ENCODE results near the gene ACTMAP.

ACTMAP gene

DNA sequence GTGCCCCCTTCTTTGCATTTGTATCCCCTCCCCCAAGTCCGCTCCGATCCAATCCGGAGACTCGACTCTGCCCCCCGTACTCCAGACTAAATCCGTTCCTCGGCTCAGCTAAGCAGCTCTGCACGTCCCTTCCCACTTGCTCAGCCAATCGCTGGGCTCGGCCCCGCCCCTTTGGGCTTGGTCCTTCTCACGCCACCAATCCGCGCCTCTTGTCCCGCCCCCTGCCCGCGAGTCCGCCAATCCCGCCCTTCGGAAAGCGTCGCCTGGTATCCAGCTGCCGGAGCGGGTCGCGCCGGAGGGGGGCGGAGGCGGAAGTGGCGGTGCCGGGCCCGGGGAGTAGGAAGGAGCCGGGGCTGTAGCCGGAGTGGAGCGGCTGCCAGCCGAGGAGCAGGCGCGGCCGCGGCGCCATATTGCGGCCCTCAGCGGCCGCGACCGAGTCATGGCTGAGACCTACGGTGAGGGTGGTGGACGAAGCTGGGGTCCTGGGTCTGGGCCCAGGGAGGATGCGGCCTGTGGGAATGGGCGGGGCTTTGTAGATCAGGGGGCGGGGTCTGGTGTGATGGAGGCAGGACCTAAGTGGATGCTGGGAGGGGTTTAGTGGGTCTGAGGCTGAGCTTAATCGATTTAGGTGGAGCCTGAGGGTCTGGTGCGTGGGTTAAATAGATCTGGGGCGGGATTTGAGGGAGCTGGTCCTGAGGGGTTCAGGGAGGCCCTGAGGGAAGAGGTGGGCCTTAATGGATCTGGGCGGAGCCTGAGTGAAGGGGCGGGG, 27.8 kb upstream of the ACTMAP start, which contains the start of gene RAB4B (continued):
- TF ChIP-seq, protein P1, sequence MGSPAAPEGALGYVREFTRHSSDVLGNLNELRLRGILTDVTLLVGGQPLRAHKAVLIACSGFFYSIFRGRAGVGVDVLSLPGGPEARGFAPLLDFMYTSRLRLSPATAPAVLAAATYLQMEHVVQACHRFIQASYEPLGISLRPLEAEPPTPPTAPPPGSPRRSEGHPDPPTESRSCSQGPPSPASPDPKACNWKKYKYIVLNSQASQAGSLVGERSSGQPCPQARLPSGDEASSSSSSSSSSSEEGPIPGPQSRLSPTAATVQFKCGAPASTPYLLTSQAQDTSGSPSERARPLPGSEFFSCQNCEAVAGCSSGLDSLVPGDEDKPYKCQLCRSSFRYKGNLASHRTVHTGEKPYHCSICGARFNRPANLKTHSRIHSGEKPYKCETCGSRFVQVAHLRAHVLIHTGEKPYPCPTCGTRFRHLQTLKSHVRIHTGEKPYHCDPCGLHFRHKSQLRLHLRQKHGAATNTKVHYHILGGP (tag by site-specific recombination; IDR thresholded peaks at IDR 0.05), result no peak
- TF ChIP-seq SP2 (tag by site-specific recombination; IDR thresholded peaks at IDR 0.05), result peak; percentile 100
- TF ChIP-seq, protein P2, sequence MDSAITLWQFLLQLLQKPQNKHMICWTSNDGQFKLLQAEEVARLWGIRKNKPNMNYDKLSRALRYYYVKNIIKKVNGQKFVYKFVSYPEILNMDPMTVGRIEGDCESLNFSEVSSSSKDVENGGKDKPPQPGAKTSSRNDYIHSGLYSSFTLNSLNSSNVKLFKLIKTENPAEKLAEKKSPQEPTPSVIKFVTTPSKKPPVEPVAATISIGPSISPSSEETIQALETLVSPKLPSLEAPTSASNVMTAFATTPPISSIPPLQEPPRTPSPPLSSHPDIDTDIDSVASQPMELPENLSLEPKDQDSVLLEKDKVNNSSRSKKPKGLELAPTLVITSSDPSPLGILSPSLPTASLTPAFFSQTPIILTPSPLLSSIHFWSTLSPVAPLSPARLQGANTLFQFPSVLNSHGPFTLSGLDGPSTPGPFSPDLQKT (IDR thresholded peaks at IDR 0.05; ENCODE audit: borderline replicate concordance, low read depth, low read length), result peak; percentile 45; the same call in 1 of the 2 replicates
- peak; percentile 74 for TF ChIP-seq ZNF76 (tag by site-specific recombination; IDR thresholded peaks at IDR 0.05; ENCODE audit: borderline replicate concordance, low read depth)
- TF ChIP-seq ZBTB17 (tag by site-specific recombination; IDR thresholded peaks at IDR 0.05), result peak; percentile 99
- peak; percentile 80 for TF ChIP-seq GLIS1 (tag by site-specific recombination; IDR thresholded peaks at IDR 0.05)
- TF ChIP-seq, protein P3, sequence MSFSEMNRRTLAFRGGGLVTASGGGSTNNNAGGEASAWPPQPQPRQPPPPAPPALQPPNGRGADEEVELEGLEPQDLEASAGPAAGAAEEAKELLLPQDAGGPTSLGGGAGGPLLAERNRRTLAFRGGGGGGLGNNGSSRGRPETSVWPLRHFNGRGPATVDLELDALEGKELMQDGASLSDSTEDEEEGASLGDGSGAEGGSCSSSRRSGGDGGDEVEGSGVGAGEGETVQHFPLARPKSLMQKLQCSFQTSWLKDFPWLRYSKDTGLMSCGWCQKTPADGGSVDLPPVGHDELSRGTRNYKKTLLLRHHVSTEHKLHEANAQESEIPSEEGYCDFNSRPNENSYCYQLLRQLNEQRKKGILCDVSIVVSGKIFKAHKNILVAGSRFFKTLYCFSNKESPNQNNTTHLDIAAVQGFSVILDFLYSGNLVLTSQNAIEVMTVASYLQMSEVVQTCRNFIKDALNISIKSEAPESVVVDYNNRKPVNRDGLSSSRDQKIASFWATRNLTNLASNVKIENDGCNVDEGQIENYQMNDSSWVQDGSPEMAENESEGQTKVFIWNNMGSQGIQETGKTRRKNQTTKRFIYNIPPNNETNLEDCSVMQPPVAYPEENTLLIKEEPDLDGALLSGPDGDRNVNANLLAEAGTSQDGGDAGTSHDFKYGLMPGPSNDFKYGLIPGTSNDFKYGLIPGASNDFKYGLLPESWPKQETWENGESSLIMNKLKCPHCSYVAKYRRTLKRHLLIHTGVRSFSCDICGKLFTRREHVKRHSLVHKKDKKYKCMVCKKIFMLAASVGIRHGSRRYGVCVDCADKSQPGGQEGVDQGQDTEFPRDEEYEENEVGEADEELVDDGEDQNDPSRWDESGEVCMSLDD (tag by site-specific recombination; IDR thresholded peaks at IDR 0.05), result peak; percentile 82
- TF ChIP-seq, protein P4, sequence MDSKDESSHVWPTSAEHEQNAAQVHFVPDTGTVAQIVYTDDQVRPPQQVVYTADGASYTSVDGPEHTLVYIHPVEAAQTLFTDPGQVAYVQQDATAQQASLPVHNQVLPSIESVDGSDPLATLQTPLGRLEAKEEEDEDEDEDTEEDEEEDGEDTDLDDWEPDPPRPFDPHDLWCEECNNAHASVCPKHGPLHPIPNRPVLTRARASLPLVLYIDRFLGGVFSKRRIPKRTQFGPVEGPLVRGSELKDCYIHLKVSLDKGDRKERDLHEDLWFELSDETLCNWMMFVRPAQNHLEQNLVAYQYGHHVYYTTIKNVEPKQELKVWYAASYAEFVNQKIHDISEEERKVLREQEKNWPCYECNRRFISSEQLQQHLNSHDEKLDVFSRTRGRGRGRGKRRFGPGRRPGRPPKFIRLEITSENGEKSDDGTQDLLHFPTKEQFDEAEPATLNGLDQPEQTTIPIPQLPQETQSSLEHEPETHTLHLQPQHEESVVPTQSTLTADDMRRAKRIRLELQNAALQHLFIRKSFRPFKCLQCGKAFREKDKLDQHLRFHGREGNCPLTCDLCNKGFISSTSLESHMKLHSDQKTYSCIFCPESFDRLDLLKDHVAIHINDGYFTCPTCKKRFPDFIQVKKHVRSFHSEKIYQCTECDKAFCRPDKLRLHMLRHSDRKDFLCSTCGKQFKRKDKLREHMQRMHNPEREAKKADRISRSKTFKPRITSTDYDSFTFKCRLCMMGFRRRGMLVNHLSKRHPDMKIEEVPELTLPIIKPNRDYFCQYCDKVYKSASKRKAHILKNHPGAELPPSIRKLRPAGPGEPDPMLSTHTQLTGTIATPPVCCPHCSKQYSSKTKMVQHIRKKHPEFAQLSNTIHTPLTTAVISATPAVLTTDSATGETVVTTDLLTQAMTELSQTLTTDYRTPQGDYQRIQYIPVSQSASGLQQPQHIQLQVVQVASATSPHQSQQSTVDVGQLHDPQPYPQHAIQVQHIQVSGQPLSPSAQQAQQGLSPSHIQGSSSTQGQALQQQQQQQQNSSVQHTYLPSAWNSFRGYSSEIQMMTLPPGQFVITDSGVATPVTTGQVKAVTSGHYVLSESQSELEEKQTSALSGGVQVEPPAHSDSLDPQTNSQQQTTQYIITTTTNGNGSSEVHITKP (tag by site-specific recombination; IDR thresholded peaks at IDR 0.05), result peak; percentile 44
- TF ChIP-seq ZNF785 (tag by site-specific recombination; IDR thresholded peaks at IDR 0.05), result 0 out of 2 replicates have a peak, but pooled peaks have one; percentile 49
- TF ChIP-seq, protein P5, sequence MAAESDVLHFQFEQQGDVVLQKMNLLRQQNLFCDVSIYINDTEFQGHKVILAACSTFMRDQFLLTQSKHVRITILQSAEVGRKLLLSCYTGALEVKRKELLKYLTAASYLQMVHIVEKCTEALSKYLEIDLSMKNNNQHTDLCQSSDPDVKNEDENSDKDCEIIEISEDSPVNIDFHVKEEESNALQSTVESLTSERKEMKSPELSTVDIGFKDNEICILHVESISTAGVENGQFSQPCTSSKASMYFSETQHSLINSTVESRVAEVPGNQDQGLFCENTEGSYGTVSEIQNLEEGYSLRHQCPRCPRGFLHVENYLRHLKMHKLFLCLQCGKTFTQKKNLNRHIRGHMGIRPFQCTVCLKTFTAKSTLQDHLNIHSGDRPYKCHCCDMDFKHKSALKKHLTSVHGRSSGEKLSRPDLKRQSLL (tag by site-specific recombination; IDR thresholded peaks at IDR 0.05), result peak; percentile 35; the same call in 1 of the 2 replicates
- peak; percentile 87 for TF ChIP-seq ZIC2 (tag by site-specific recombination; IDR thresholded peaks at IDR 0.05)
- TF ChIP-seq, protein P6, sequence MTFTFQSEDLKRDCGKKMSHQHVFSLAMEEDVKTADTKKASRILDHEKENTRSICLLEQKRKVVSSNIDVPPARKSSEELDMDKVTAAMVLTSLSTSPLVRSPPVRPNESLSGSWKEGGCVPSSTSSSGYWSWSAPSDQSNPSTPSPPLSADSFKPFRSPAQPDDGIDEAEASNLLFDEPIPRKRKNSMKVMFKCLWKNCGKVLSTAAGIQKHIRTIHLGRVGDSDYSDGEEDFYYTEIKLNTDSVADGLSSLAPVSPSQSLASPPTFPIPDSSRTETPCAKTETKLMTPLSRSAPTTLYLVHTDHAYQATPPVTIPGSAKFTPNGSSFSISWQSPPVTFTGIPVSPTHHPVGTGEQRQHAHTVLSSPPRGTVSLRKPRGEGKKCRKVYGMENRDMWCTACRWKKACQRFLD (tag by site-specific recombination; IDR thresholded peaks at IDR 0.05), result no peak; the same call in 1 of the 2 replicates
- 0 out of 2 replicates have a peak, but pooled peaks have one; percentile 11 for TF ChIP-seq ZNF239 (tag by site-specific recombination; IDR thresholded peaks at IDR 0.05)
- 0 out of 2 replicates have a peak, but pooled peaks have one; percentile 12 for TF ChIP-seq ZNF501 (tag by site-specific recombination; IDR thresholded peaks at IDR 0.05)
- TF ChIP-seq ZFP69B (tag by site-specific recombination; IDR thresholded peaks at IDR 0.05), result peak; percentile 85; the same call in 1 of the 2 replicates
- no peak for TF ChIP-seq ZNF248 (tag by site-specific recombination; IDR thresholded peaks at IDR 0.05)
- peak; percentile 100 for TF ChIP-seq GLIS2 (tag by site-specific recombination; IDR thresholded peaks at IDR 0.05)
- TF ChIP-seq ZNF10 (tag by site-specific recombination; IDR thresholded peaks at IDR 0.05), result peak; percentile 36; the same call in 1 of the 2 replicates
- TF ChIP-seq, protein P7, sequence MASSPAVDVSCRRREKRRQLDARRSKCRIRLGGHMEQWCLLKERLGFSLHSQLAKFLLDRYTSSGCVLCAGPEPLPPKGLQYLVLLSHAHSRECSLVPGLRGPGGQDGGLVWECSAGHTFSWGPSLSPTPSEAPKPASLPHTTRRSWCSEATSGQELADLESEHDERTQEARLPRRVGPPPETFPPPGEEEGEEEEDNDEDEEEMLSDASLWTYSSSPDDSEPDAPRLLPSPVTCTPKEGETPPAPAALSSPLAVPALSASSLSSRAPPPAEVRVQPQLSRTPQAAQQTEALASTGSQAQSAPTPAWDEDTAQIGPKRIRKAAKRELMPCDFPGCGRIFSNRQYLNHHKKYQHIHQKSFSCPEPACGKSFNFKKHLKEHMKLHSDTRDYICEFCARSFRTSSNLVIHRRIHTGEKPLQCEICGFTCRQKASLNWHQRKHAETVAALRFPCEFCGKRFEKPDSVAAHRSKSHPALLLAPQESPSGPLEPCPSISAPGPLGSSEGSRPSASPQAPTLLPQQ (tag by site-specific recombination; IDR thresholded peaks at IDR 0.05), result peak; percentile 89
- TF ChIP-seq ZEB2 (tag by site-specific recombination; IDR thresholded peaks at IDR 0.05), result peak; percentile 93
- no peak for TF ChIP-seq ZNF521 (tag by site-specific recombination; IDR thresholded peaks at IDR 0.05)
- peak; percentile 27 for TF ChIP-seq ZBTB21 (tag by site-specific recombination; IDR thresholded peaks at IDR 0.05)
- TF ChIP-seq ZNF324 (tag by site-specific recombination; IDR thresholded peaks at IDR 0.05), result peak; percentile 36; the same call in 1 of the 2 replicates
- TF ChIP-seq ZBTB48 (tag by site-specific recombination; IDR thresholded peaks at IDR 0.05), result no peak
- peak; percentile 76 for TF ChIP-seq YY2 (tag by site-specific recombination; IDR thresholded peaks at IDR 0.05)
- no peak for TF ChIP-seq SCRT2 (tag by site-specific recombination; IDR thresholded peaks at IDR 0.05)
- no peak for TF ChIP-seq ZNF214 (tag by site-specific recombination; IDR thresholded peaks at IDR 0.05; ENCODE audit: borderline replicate concordance)
